Right atrium auricular region (tissue), 2 donors: ENCODE measurements around the gene JMJD7. TPM values are rescaled to one million over a fixed set of nuclear protein-coding genes. Genes with fewer than 3 reads are reported as not detected.

Experiments used
- DNase-seq: peaks from one replicate; pipeline ENCODE4 v3.0.0-alpha.2; 2019; ENCODE audit warnings: low spot score
- H3K27ac ChIP-seq, 2 donors: fragments of 200-600 bp; sonication (generic); 1 replicate in 1 of 2; 2 replicates in 1 of 2; pipeline ENCODE4 v1.5.1; 2016 to 2019
- H3K27me3 ChIP-seq, 2 donors: fragments of 200-600 bp; sonication (generic); one replicate each; pipeline versions ENCODE4 v1.5.1 to v1.6.0; 2017 to 2019
- H3K36me3 ChIP-seq: fragments of 200-600 bp; sonication (generic); one replicate; pipeline ENCODE4 v1.5.1; 2016
- H3K4me1 ChIP-seq, 2 donors: fragments of 200-600 bp; sonication (generic); one replicate each; pipeline versions ENCODE4 v1.5.1 to v1.6.0; 2017 to 2019
- H3K4me3 ChIP-seq, 2 donors: fragments of 200-600 bp; sonication (generic); 1 replicate in 1 of 2; 2 replicates in 1 of 2; pipeline ENCODE4 v1.5.1; 2017 to 2019; ENCODE audit warnings: mild to moderate bottlenecking in 1 of 2, moderate library complexity in 1 of 2
- H3K9me3 ChIP-seq, 2 donors: fragments of 200-600 bp; sonication (generic); one replicate each; pipeline ENCODE4 v1.5.1; 2019
- total RNA-seq, 2 donors: library from RNA; depleted of rRNA; stranded (reverse); fragments of >200 nt; gene quantifications; one replicate each; pipeline ENCODE4 v1.1.0, GENCODE V29; 2016
- TF ChIP-seq, protein P1 (sequence below), 2 donors: fragments of 200-600 bp; sonication (generic); IDR thresholded peaks; one replicate each; pipeline ENCODE4 v1.5.1; 2019; ENCODE audit warnings: antibody characterized with exemption in 2 of 2

JMJD7 gene
- total RNA-seq, 2 donors from 2014 or later: 6.4 to 11.7 TPM

DNA sequence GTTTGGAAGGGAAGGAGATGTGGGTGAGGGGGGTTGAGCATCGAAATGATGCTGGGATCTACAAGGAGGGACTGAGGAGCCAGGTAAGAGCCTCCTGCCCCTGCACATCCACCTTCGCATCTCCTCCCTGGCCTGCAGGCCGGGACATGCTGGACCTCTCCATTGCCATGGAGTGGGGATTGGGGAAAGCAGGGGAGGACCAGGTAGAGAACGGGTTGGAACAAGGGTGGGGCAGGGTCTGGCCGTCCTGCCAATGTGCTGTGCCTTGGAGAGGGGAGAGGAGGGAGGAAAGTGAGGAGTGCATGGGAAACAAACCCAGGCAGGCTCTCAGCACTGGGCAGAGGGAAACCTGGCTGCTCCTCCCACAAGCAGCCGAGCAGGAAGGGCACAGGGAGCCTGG is 21.3 kb downstream of the JMJD7 start:
- DNase-seq: no peak
- H3K9me3 ChIP-seq: no peaks in the 10 kb centered on the region
- TF ChIP-seq, protein P1, sequence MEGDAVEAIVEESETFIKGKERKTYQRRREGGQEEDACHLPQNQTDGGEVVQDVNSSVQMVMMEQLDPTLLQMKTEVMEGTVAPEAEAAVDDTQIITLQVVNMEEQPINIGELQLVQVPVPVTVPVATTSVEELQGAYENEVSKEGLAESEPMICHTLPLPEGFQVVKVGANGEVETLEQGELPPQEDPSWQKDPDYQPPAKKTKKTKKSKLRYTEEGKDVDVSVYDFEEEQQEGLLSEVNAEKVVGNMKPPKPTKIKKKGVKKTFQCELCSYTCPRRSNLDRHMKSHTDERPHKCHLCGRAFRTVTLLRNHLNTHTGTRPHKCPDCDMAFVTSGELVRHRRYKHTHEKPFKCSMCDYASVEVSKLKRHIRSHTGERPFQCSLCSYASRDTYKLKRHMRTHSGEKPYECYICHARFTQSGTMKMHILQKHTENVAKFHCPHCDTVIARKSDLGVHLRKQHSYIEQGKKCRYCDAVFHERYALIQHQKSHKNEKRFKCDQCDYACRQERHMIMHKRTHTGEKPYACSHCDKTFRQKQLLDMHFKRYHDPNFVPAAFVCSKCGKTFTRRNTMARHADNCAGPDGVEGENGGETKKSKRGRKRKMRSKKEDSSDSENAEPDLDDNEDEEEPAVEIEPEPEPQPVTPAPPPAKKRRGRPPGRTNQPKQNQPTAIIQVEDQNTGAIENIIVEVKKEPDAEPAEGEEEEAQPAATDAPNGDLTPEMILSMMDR (IDR thresholded peaks at IDR 0.05): no peak
- H3K36me3 ChIP-seq: peaks cover 37% of the 10 kb centered on the region
- H3K27me3 ChIP-seq: no peaks in the 10 kb centered on the region
- no peak overlapping the region for H3K27ac ChIP-seq
- no peak overlapping the region for H3K4me3 ChIP-seq
- no peaks in the 10 kb centered on the region for H3K4me1 ChIP-seq

DNA sequence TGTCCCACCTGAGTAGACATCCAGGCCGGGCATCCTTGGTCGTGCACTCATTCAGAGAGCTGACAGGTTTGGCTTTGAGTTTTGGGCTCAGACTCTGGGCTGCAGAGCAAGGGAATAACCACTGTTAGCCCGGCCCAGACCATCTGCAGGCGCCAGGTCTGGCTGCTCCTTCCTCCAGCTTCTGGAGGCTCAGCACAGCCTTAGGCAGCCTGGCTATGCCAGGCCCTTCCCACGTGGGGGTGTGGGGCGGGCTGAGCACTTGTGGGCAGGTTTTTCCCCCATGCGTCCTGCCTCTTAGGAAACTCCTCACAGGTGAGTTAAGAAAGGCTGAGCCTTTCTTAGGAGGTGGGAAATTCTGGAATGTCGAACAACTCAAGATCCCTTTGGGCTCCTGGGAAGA is 22.0 kb downstream of the JMJD7 start:
- TF ChIP-seq, protein P1 (IDR thresholded peaks at IDR 0.05): no peak
- Histone ChIP-seq H3K4me1 (no peaks in the 10 kb centered on the region), H3K9me3 (no peaks in the 10 kb centered on the region), H3K27me3 (no peaks in the 10 kb centered on the region), H3K36me3 (peaks cover 35% of the 10 kb centered on the region), H3K27ac (no peak overlapping the region), H3K4me3 (no peak overlapping the region)
- DNase-seq: no peak

DNA sequence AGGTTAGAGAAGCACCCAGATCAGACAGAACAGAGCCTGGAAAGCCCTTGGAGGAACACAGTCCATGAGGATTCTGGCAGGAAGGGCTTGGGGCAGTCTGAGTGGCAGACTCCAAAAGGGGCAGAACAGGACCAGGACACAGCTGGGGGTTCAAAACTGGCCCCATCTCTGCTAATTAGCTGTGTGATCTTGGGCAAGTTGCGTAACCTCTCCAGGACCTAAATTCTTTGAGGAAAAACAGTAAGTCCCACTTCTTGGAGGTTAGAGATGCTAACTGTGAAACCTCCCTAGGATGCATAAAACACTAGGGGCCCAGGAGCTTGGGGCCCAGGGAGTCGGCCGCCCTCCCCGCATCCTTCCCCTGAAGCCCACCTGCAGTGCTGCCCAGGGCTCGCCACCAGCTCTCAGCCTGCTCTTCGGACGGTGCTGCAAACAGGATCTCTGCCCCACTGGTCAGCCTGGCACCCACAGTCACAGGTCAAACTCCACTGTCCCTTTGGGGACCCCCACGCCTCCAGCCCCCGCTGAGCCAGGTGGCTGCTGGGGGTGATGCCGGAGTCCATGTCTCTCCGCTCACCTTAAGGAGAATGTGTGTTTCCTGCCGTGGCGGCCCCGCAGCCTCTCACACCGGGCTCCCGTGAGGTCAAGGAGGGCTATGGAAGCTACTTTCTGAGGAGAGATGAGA is 22.7 kb downstream of the JMJD7 start:
- no peaks in the 10 kb centered on the region for H3K4me1 ChIP-seq
- H3K9me3 ChIP-seq: no peaks in the 10 kb centered on the region
- no peaks in the 10 kb centered on the region for H3K27me3 ChIP-seq
- H3K4me3 ChIP-seq: no peak overlapping the region
- TF ChIP-seq, protein P1 (IDR thresholded peaks at IDR 0.05): no peak
- no peak overlapping the region for H3K27ac ChIP-seq
- DNase-seq: no peak
- peaks cover 27% of the 10 kb centered on the region for H3K36me3 ChIP-seq

DNA sequence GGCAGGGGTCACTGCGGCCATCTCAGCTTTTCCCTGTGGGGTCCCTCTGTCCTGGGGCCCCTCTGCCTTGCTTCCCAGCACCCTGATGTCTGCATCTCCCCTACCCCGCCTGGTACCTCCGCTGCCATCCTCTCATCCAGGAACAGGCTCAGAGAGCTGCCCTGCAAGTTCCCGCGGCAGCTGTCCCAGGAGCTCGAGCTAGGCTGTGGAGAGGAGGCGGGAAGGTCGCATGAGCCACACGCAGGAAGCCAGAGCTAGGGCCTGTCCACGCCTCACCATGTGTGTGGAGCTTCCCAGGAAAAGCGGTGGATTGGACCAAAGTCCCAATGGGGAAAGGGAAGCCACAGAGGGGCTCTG is 23.3 kb downstream of the JMJD7 start:
- DNase-seq: no peak
- Histone ChIP-seq H3K4me3 (no peak overlapping the region), H3K27ac (no peak overlapping the region), H3K9me3 (no peaks in the 10 kb centered on the region), H3K36me3 (peaks cover 22% of the 10 kb centered on the region), H3K4me1 (no peaks in the 10 kb centered on the region), H3K27me3 (no peaks in the 10 kb centered on the region)
- TF ChIP-seq, protein P1 (IDR thresholded peaks at IDR 0.05): no peak

DNA sequence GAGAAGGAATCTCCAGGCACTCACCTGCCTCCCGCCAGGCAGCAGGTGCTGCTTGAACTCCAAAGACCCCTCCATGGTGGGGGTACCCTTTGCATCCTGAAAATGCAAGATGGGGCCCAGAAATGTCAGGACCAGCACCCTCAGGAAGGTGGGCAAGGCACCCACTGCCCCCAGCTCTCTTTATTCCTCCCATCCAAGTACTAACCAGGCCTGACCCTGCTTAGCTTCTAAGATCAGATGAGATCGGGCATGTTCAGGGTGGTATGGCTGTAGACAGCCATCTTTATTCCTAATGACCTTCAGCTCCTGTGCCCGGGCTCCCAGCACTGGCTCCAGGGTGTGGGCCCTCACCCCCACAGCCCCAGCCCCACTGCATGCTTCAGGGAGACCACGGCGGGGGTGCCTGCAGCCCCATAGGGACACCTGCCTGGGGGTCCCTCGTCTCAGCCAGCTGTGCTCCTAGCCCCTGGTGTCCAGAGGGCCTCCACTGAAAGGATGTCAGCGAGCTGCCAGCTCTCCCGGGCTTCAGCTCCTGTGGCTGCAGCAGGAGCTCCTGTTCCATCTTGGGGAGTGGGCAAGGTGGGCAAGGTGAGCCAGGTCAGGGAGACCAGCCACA is 24.0 kb downstream of the JMJD7 start:
- Histone ChIP-seq H3K36me3 (peaks cover 15% of the 10 kb centered on the region), H3K4me3 (no peak overlapping the region), H3K9me3 (no peaks in the 10 kb centered on the region), H3K27me3 (no peaks in the 10 kb centered on the region), H3K27ac (no peak overlapping the region), H3K4me1 (no peaks in the 10 kb centered on the region)
- TF ChIP-seq, protein P1 (IDR thresholded peaks at IDR 0.05): no peak
- no peak for DNase-seq
